Measurements from ENCODE around the gene GNA12.

Gene GNA12

DNA sequence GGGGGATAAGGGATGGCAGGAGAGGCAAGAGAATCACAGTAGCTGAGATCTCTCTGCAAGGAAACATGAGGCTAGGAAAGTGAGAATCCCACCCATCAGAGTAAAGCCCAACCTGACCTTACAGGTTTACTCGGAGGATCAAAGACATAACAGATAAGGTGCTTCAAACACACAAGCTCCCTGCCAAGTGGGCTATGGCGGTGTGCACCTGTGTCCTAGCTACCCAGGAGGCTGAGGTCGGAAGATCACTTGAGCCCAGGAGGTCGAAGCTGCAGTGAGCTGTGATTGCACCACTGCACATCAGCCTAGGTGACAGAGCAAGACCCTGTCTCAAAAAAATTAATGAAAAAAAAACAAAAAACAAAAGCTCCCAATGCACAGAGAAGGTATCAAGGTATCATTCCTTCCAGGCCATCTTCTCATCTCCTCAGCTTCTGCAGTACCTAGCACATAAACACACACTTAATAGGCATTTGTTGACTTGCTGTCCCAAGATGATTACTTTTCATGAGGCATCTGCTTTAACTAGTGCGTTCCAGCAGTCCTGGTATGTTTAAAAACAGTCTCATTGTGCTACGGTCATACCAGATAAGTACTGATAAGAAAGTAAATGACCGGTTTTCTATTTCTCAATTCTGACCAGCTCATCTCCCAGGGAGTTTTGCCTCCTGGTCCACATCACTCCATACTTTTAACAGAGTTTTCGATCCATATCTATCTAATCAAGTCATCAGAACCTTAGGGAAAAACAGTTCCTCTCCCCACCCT is 13.3 kb downstream of the GNA12 start:
- H3K36me3 ChIP-seq (ENCODE audit: low read length): no peaks in the 10 kb centered on the region
- no peaks in the 10 kb centered on the region for H3K9me2 ChIP-seq (replicated peaks; ENCODE audit: insufficient read depth, low read length)
- H2AFZ ChIP-seq (ENCODE audit: low read depth, low read length, severe bottlenecking): no peak overlapping the region
- no peaks in the 10 kb centered on the region for H3K79me2 ChIP-seq (ENCODE audit: insufficient read depth, low read length)
- no peak overlapping the region for H3K27ac ChIP-seq (ENCODE audit: low read depth, low read length)
- H3K4me3 ChIP-seq (ENCODE audit: insufficient read depth, low read length, poor library complexity, severe bottlenecking): no peak overlapping the region
- no peak overlapping the region for H3K4me2 ChIP-seq (ENCODE audit: low read depth, low read length, poor library complexity, severe bottlenecking)
- no peaks in the 10 kb centered on the region for H3F3A ChIP-seq (ENCODE audit: insufficient read depth)
- no peak overlapping the region for H3K9ac ChIP-seq (ENCODE audit: low read length)
- no peak for TF ChIP-seq EZH2phosphoT487 (conservative IDR thresholded peaks at IDR 0.05; ENCODE audit: low read length)
- TF ChIP-seq CTCF (IDR thresholded peaks at IDR 0.05; ENCODE audit: insufficient read depth, low read length, poor library complexity, severe bottlenecking): no peak
- no peaks in the 10 kb centered on the region for H3K9me3 ChIP-seq (ENCODE audit: insufficient read depth, low read length)
- peaks cover 3% of the 10 kb centered on the region; the same call in 1 of the 2 replicates for H4K20me1 ChIP-seq (ENCODE audit: low read depth, low read length)
- H3K27me3 ChIP-seq (ENCODE audit: low read length): no peaks in the 10 kb centered on the region

- Histone ChIP-seq H3K4me3 (ENCODE audit: insufficient read depth, low read length, poor library complexity, severe bottlenecking) (no peak overlapping the region), H3K36me3 (ENCODE audit: low read length) (no peaks in the 10 kb centered on the region), H3K27me3 (ENCODE audit: low read length) (no peaks in the 10 kb centered on the region), H4K20me1 (ENCODE audit: low read depth, low read length) (peaks cover 5% of the 10 kb centered on the region; the same call in 1 of the 2 replicates), H3K9me2 (replicated peaks; ENCODE audit: insufficient read depth, low read length) (no peaks in the 10 kb centered on the region), H3K4me2 (ENCODE audit: low read depth, low read length, poor library complexity, severe bottlenecking) (no peak overlapping the region), H3F3A (ENCODE audit: insufficient read depth) (no peaks in the 10 kb centered on the region), H3K27ac (ENCODE audit: low read depth, low read length) (no peak overlapping the region), H2AFZ (ENCODE audit: low read depth, low read length, severe bottlenecking) (no peak overlapping the region), H3K9ac (ENCODE audit: low read length) (no peak overlapping the region), H3K9me3 (ENCODE audit: insufficient read depth, low read length) (no peaks in the 10 kb centered on the region), H3K79me2 (ENCODE audit: insufficient read depth, low read length) (no peaks in the 10 kb centered on the region)
- TF ChIP-seq EZH2phosphoT487 (conservative IDR thresholded peaks at IDR 0.05; ENCODE audit: low read length) (no peak), CTCF (IDR thresholded peaks at IDR 0.05; ENCODE audit: insufficient read depth, low read length, poor library complexity, severe bottlenecking) (no peak)
Observed at GRCh38 chr7:2829040-2829439, 15.1 kb downstream of the GNA12 start.

DNA sequence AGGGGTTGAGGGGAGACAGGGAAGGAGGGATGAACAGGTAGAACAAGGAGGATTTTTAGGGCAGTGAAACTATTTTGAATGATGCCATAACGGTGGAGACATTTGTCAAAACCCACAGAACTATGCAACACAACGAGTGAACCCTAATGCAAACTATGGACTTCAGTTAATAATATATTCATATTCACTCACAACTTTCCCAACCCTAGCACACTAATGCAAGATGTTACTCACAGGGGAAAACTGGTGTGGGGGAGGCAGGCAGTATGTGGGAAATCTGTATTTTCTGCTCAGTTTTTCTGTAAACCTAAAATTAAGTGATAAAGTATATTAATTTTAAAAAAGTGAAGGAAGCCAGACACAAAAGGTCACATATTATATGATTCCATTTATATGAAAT is 17.3 kb downstream of the GNA12 start:
- Histone ChIP-seq H4K20me1 (ENCODE audit: low read depth, low read length) (peaks cover 8% of the 10 kb centered on the region; the same call in 1 of the 2 replicates), H3K4me2 (ENCODE audit: low read depth, low read length, poor library complexity, severe bottlenecking) (no peak overlapping the region), H3K9me3 (ENCODE audit: insufficient read depth, low read length) (no peaks in the 10 kb centered on the region), H3F3A (ENCODE audit: insufficient read depth) (no peaks in the 10 kb centered on the region), H3K9ac (ENCODE audit: low read length) (no peak overlapping the region), H3K79me2 (ENCODE audit: insufficient read depth, low read length) (no peaks in the 10 kb centered on the region), H3K36me3 (ENCODE audit: low read length) (no peaks in the 10 kb centered on the region), H3K9me2 (replicated peaks; ENCODE audit: insufficient read depth, low read length) (no peaks in the 10 kb centered on the region), H2AFZ (ENCODE audit: low read depth, low read length, severe bottlenecking) (no peak overlapping the region), H3K27me3 (ENCODE audit: low read length) (no peaks in the 10 kb centered on the region), H3K4me3 (ENCODE audit: insufficient read depth, low read length, poor library complexity, severe bottlenecking) (no peak overlapping the region), H3K27ac (ENCODE audit: low read depth, low read length) (no peak overlapping the region)
- TF ChIP-seq EZH2phosphoT487 (conservative IDR thresholded peaks at IDR 0.05; ENCODE audit: low read length) (no peak), CTCF (IDR thresholded peaks at IDR 0.05; ENCODE audit: insufficient read depth, low read length, poor library complexity, severe bottlenecking) (no peak)

All from SU-DHL-6 (cell line).